AG09319 (cell line): ENCODE results near the gene PJVK.
"Not testable (repeated sequence)": the region's sequence is repeated elsewhere in the genome, so short reads cannot be mapped to it uniquely, and the experiment has no call there.

Experiments used
- DNase-seq: peaks from one replicate; pipeline ENCODE4 v3.0.0-alpha.2; 2010; ENCODE audit warnings: low read depth; ENCODE audit errors: extremely low read depth
- CTCF ChIP-seq: IDR thresholded peaks from 2 replicates; pipeline ENCODE4 v1.5.1; 2011; ENCODE audit warnings: low read depth, mild to moderate bottlenecking, inconsistent platforms, low read length, moderate library complexity

The PJVK gene

GRCh38 chr2:178450774-178451525, at the start of gene PJVK, which contains the start of gene PRKRA:
PJVK (plus strand) TSS chr2:178451378; CDS start chr2:178453410, 2,032 bp downstream.
PRKRA (minus strand) TSS chr2:178451175; CDS start chr2:178451030, 145 bp downstream.
- no peak for TF ChIP-seq CTCF
- peak; percentile 96 for DNase-seq

- TF ChIP-seq CTCF: no peak
- DNase-seq: no peak
These were observed 49.2 kb upstream of the PJVK start for GRCh38 chr2:178401994-178402437.

- DNase-seq: no peak
- TF ChIP-seq CTCF: no peak
These were observed 47.4 kb upstream of the PJVK start for GRCh38 chr2:178403671-178404306.

- DNase-seq: no peak
- TF ChIP-seq CTCF: no peak
These were observed 46.8 kb upstream of the PJVK start for GRCh38 chr2:178404368-178404767.

GRCh38 chr2:178409261-178409660, 41.9 kb upstream of the PJVK start:
- DNase-seq: no peak
- TF ChIP-seq CTCF: no peak

- TF ChIP-seq CTCF: no peak
- DNase-seq: no peak
These were observed 39.1 kb upstream of the PJVK start for GRCh38 chr2:178412047-178412446.

- DNase-seq: not testable (repeated sequence)
These were observed 38.7 kb upstream of the PJVK start for GRCh38 chr2:178412453-178412852.
